Neural progenitor cell (in vitro differentiated cells): Measurements from ENCODE around the gene EYS. TPM values are rescaled to one million over a fixed set of nuclear protein-coding genes. Genes with fewer than 3 reads are reported as not detected.

Experiments
- DNase-seq: peaks from one replicate; pipeline ENCODE4 v3.0.0-alpha.2; 2016; ENCODE audit warnings: low spot score
- H2AFZ ChIP-seq: fragments of 200-600 bp; sonication (generic); replicated peaks from 2 replicates; pipeline ENCODE4 v1.6.1; 2016; ENCODE audit warnings: antibody characterized with exemption
- H3F3A ChIP-seq: fragments of 200-600 bp; sonication (generic); 2 replicates; pipeline ENCODE4 v1.6.1; 2016; ENCODE audit warnings: antibody characterized with exemption, low read depth
- H3K27ac ChIP-seq: fragments of 200-600 bp; sonication (generic); 2 replicates; pipeline ENCODE4 v1.5.1; 2016; ENCODE audit warnings: mild to moderate bottlenecking
- H3K27me3 ChIP-seq: fragments of 200-600 bp; sonication (generic); 2 replicates; pipeline ENCODE4 v1.6.1; 2016; ENCODE audit warnings: mild to moderate bottlenecking, moderate library complexity
- H3K36me3 ChIP-seq: fragments of 200-600 bp; sonication (generic); 2 replicates; pipeline ENCODE4 v1.5.1; 2016
- H3K4me1 ChIP-seq: fragments of 200-600 bp; sonication (generic); 2 replicates; pipeline ENCODE4 v1.6.1; 2016; ENCODE audit warnings: mixed run types
- H3K4me2 ChIP-seq: fragments of 200-600 bp; sonication (generic); 2 replicates; pipeline ENCODE4 v1.6.1; 2016
- H3K4me3 ChIP-seq: fragments of 200-600 bp; sonication (generic); 2 replicates; pipeline ENCODE4 v1.5.1; 2016
- H3K79me2 ChIP-seq: fragments of 200-600 bp; sonication (generic); 2 replicates; pipeline ENCODE4 v1.6.1; 2016; ENCODE audit warnings: low read depth
- H3K9ac ChIP-seq: fragments of 200-600 bp; sonication (generic); 2 replicates; pipeline ENCODE4 v1.6.1; 2016
- H3K9me3 ChIP-seq: fragments of 200-600 bp; sonication (generic); 2 replicates; pipeline ENCODE4 v1.5.1; 2016; ENCODE audit warnings: low read depth
- H4K20me1 ChIP-seq: fragments of 200-600 bp; sonication (generic); 2 replicates; pipeline ENCODE4 v1.6.1; 2016; ENCODE audit warnings: low read depth
- H3K27ac Mint-ChIP-seq: 3 replicates; pipeline ENCODE4 v1.8.0; 2021; ENCODE audit warnings: mixed read lengths
- H3K27me3 Mint-ChIP-seq: 2 replicates; pipeline ENCODE4 v1.8.0; 2022; ENCODE audit warnings: low read depth, mild to moderate bottlenecking, inconsistent platforms, moderate library complexity, mixed read lengths; ENCODE audit not compliant: insufficient read depth
- H3K36me3 Mint-ChIP-seq: 3 replicates; pipeline ENCODE4 v1.8.0; 2021; ENCODE audit warnings: mixed read lengths
- H3K4me1 Mint-ChIP-seq: 3 replicates; pipeline ENCODE4 v1.8.0; 2021; ENCODE audit warnings: mixed read lengths
- H3K4me3 Mint-ChIP-seq: 3 replicates; pipeline ENCODE4 v1.8.0; 2021; ENCODE audit warnings: mild to moderate bottlenecking, moderate library complexity, mixed read lengths
- H3K9me3 Mint-ChIP-seq: 3 replicates; pipeline ENCODE4 v1.8.0; 2020; ENCODE audit warnings: mixed read lengths
- CTCF ChIP-seq: fragments of 200-600 bp; sonication (generic); IDR thresholded peaks from 2 replicates; pipeline ENCODE4 v1.5.1; 2017; ENCODE audit warnings: antibody characterized with exemption, mild to moderate bottlenecking
- EZH2 ChIP-seq: fragments of 200-600 bp; sonication (generic); IDR thresholded peaks from 2 replicates; pipeline ENCODE4 v1.6.1; 2017; ENCODE audit warnings: antibody characterized with exemption, mild to moderate bottlenecking, moderate library complexity
- EZH2phosphoT487 ChIP-seq: fragments of 200-600 bp; sonication (generic); IDR thresholded peaks from 2 replicates; pipeline ENCODE4 v1.6.1; 2017; ENCODE audit warnings: antibody characterized with exemption
- total RNA-seq: library from RNA; depleted of rRNA; stranded (reverse); fragments of >200 nt; gene quantifications from 2 replicates; pipeline ENCODE4 v1.2.3, GENCODE V29; 2015; ENCODE audit warnings: low replicate concordance

The EYS gene
- total RNA-seq, 1 donor from 2014 or later: not detected

- Histone ChIP-seq H4K20me1 (peaks cover 6% of the 10 kb centered on the region), H3K9me3 (no peaks in the 10 kb centered on the region), H3K9ac (no peak overlapping the region), H3K4me2 (no peak overlapping the region), H3K27me3 (no peaks in the 10 kb centered on the region), H3K27ac (no peak overlapping the region), H2AFZ (no peak overlapping the region), H3K36me3 (peaks cover 39% of the 10 kb centered on the region), H3K4me1 (no peaks in the 10 kb centered on the region), H3K4me3 (no peak overlapping the region), H3K79me2 (no peaks in the 10 kb centered on the region), H3F3A (no peaks in the 10 kb centered on the region)
- Mint-ChIP-seq H3K4me3 (no peak overlapping the region), H3K36me3 (peaks cover 55% of the 10 kb centered on the region), H3K27ac (no peak overlapping the region), H3K27me3 (no peaks in the 10 kb centered on the region), H3K9me3 (no peaks in the 10 kb centered on the region), H3K4me1 (no peaks in the 10 kb centered on the region)
- no peak for TF ChIP-seq EZH2phosphoT487
- no peak for TF ChIP-seq CTCF
- no peak for TF ChIP-seq EZH2
- no peak for DNase-seq
These were observed 1997.9 kb downstream of the EYS start for GRCh38 chr6:63709148-63709547.

- no peak overlapping the region for H3K27ac Mint-ChIP-seq
- no peak for DNase-seq
- H3K4me3 Mint-ChIP-seq: no peak overlapping the region
- H3K4me1 ChIP-seq: no peaks in the 10 kb centered on the region
- H3K4me2 ChIP-seq: no peak overlapping the region
- no peak overlapping the region for H3K4me3 ChIP-seq
- peaks cover 57% of the 10 kb centered on the region for H3K36me3 Mint-ChIP-seq
- no peaks in the 10 kb centered on the region for H3K27me3 Mint-ChIP-seq
- H3K9me3 ChIP-seq: no peaks in the 10 kb centered on the region
- no peak overlapping the region for H3K27ac ChIP-seq
- no peaks in the 10 kb centered on the region for H3K79me2 ChIP-seq
- peaks cover 6% of the 10 kb centered on the region for H4K20me1 ChIP-seq
- peaks cover 43% of the 10 kb centered on the region for H3K36me3 ChIP-seq
- no peak overlapping the region for H2AFZ ChIP-seq
- no peaks in the 10 kb centered on the region for H3K4me1 Mint-ChIP-seq
- no peaks in the 10 kb centered on the region for H3K9me3 Mint-ChIP-seq
- TF ChIP-seq EZH2phosphoT487: no peak
- no peak for TF ChIP-seq EZH2
- TF ChIP-seq CTCF: no peak
- no peak overlapping the region for H3K9ac ChIP-seq
- no peaks in the 10 kb centered on the region for H3F3A ChIP-seq
- H3K27me3 ChIP-seq: no peaks in the 10 kb centered on the region
These were observed 1998.4 kb downstream of the EYS start for GRCh38 chr6:63708631-63709030.

- no peaks in the 10 kb centered on the region for H3F3A ChIP-seq
- no peaks in the 10 kb centered on the region for H3K79me2 ChIP-seq
- H3K4me2 ChIP-seq: no peak overlapping the region
- H3K9me3 Mint-ChIP-seq: no peaks in the 10 kb centered on the region
- peaks cover 3% of the 10 kb centered on the region for H3K4me1 ChIP-seq
- H3K4me3 ChIP-seq: no peak overlapping the region
- no peak overlapping the region for H3K27ac Mint-ChIP-seq
- H3K27me3 Mint-ChIP-seq: no peaks in the 10 kb centered on the region
- no peaks in the 10 kb centered on the region for H3K9me3 ChIP-seq
- no peak overlapping the region for H3K4me3 Mint-ChIP-seq
- H3K36me3 Mint-ChIP-seq: peaks cover 48% of the 10 kb centered on the region
- no peak overlapping the region for H3K27ac ChIP-seq
- no peak for DNase-seq
- no peak overlapping the region for H3K9ac ChIP-seq
- peaks cover 44% of the 10 kb centered on the region for H3K36me3 ChIP-seq
- no peaks in the 10 kb centered on the region for H3K27me3 ChIP-seq
- TF ChIP-seq EZH2: no peak
- no peak for TF ChIP-seq EZH2phosphoT487
- TF ChIP-seq CTCF: no peak
- H2AFZ ChIP-seq: no peak overlapping the region
- H4K20me1 ChIP-seq: peaks cover 6% of the 10 kb centered on the region
- H3K4me1 Mint-ChIP-seq: peaks cover 3% of the 10 kb centered on the region
These were observed 2000.4 kb downstream of the EYS start for GRCh38 chr6:63706630-63707029.
